HS-27A (cell line): ENCODE measurements around the gene RPUSD1.
"Not testable (repeated sequence)": the region's sequence is repeated elsewhere in the genome, so short reads cannot be mapped to it uniquely, and the experiment has no call there.

Experiments used
- DNase-seq: peaks from one replicate; pipeline ENCODE4 v3.0.0-alpha.2; 2012; ENCODE audit warnings: low read depth, missing footprints

Gene RPUSD1, protein sequence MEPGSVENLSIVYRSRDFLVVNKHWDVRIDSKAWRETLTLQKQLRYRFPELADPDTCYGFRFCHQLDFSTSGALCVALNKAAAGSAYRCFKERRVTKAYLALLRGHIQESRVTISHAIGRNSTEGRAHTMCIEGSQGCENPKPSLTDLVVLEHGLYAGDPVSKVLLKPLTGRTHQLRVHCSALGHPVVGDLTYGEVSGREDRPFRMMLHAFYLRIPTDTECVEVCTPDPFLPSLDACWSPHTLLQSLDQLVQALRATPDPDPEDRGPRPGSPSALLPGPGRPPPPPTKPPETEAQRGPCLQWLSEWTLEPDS

GRCh38 chr16:787978-788398 lies at the start of gene RPUSD1:
Gene RPUSD1, minus strand, starts transcription at chr16:788381. Its CDS starts 644 bp downstream, at chr16:787737.
- DNase-seq = no peak

- not testable (repeated sequence) for DNase-seq
Measured at GRCh38 chr16:836822-837221, 48.6 kb upstream of the RPUSD1 start.

GRCh38 chr16:836221-836620 lies 48.0 kb upstream of the RPUSD1 start:
- DNase-seq = no peak

DNA sequence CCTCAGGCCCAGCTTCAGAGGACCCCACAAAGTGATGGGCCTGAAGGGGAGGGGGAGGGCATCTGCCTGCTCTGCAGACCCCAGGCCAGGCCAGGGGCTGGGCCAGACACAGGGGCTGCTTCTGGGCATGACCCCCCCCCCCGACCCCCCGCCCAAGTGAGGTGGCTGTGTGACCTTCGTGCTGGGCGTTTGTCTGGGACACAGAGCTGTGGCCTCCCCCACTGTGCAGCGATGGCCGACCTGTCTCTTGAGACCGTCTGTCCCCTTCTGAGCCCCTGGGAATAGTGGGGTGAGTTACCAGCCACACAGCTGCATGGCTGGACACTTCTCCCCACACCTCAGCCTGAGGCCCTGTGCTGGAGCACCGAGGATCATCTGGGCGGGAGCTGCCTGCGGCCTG lies 47.2 kb upstream of the RPUSD1 start:
- no peak for DNase-seq

GRCh38 chr16:833411-833810 lies 45.2 kb upstream of the RPUSD1 start:
- no peak for DNase-seq

DNA sequence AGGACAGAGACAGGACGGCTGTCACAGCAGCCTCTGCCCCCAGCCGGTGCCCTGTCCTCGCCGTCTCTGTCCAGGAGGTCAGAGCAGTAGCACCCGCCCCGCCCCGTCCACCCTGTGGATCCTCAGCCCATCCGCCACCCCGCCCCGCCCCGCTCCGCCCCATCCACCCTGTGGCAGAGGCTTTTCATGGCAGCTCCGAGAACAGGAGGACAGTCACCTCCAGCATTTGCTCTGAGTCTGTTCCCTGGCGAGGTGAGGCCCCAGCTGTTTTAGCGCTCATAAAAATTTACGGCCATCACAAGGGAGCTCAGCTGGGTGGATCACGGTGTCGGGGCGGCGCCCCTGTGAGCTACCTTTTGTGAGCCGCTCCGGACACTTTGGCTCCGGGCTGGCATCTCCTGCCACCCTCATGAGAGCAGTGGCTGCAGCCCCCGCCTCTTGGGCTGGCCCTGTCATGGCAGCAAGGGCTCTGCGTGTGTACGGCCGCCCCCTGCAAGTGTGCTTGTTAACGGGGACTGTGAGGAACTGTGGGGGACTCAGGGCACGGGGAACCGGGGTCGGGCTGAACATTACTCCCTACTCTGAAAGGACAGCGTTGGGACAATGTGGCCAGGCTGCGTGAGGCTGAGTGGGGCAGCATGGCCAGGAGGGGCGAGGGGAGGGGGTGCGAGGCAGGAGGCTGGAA lies 44.6 kb upstream of the RPUSD1 start:
- DNase-seq = no peak

- DNase-seq = no peak
Measured at GRCh38 chr16:831571-832413, 43.6 kb upstream of the RPUSD1 start.

- DNase-seq = no peak
Measured at GRCh38 chr16:830871-831570, 42.8 kb upstream of the RPUSD1 start.

- DNase-seq = no peak
Measured at GRCh38 chr16:830107-830870, 42.1 kb upstream of the RPUSD1 start.

GRCh38 chr16:828891-829290 lies 40.7 kb upstream of the RPUSD1 start:
- no peak for DNase-seq

DNA sequence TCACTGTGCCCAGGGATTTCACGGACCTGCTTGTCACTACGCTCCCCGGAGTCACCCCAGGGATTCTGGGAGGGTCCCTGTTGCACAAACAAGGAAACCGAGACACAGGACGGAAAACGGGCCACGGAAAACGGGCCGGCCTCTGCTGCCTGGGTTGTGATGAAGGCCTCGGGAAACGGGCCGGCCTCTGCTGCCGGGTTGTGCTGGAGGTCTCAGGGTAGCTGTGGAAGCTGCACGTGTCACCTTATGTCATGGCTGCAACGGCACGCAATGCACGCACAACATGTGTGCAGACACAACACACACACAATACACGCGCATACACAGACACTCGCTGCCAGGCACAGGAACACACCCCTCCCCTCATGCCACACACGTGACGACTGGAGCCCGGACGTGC lies 39.3 kb upstream of the RPUSD1 start:
- DNase-seq = no peak

- no peak for DNase-seq
Measured at GRCh38 chr16:825341-826061, 37.3 kb upstream of the RPUSD1 start.

- DNase-seq = no peak
Measured at GRCh38 chr16:824601-825000, 36.4 kb upstream of the RPUSD1 start.

- DNase-seq = no peak
Measured at GRCh38 chr16:824194-824593, 36.0 kb upstream of the RPUSD1 start.

GRCh38 chr16:822909-823297 lies 34.7 kb upstream of the RPUSD1 start:
- DNase-seq = no peak

DNA sequence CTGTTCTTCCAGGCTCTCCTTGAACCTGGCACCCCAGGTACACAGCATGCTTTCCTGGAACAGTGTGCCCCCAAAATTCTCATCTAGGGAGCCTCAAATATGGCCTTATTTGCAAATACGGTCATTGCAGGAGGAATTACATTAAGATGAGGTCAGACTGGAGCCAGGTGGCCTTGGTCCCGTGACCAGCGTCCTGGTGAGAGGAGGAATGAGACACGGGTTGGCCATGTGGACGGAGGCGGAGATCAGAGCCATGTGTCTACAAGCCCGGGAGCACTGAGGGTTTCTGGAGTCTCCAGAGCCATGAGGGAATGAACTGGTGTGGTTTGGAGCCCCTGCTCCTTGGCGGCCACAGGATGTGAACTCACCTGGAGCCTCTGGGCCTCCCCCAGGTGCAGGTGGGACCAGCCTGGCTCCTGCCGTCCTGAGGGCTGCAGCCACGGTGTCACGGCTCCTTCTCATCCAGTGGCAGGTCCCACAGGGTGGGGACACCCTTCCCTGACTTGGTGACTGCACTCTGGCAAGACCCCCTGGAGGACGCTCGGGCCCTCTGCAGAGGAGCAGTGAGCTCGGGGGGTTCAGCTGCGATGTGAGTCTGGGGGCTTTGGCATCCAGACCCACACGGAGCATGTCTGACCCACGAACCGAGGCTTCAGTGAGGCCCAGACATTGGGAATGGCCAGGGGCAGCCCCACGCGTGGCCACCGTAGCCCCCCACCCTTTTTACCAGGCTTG lies 34.2 kb upstream of the RPUSD1 start:
- no peak for DNase-seq

- DNase-seq = no peak
Measured at GRCh38 chr16:821751-822150, 33.6 kb upstream of the RPUSD1 start.

GRCh38 chr16:820748-821147 lies 32.6 kb upstream of the RPUSD1 start:
- no peak for DNase-seq

GRCh38 chr16:820044-820408 lies 31.8 kb upstream of the RPUSD1 start:
- not testable (repeated sequence) for DNase-seq
